ENCODE data around the gene CNTN4.
"Not testable (repeated sequence)": the region's sequence is repeated elsewhere in the genome, so short reads cannot be mapped to it uniquely, and the experiment has no call there.

The CNTN4 gene

GRCh38 chr3:2525968-2526367 lies 427.3 kb downstream of the CNTN4 start:
- no peak for DNase-seq

- DNase-seq, result no peak
These were observed 428.3 kb downstream of the CNTN4 start for GRCh38 chr3:2526926-2527325.

GRCh38 chr3:2527328-2527727 lies 428.7 kb downstream of the CNTN4 start:
- DNase-seq, result not testable (repeated sequence)

- DNase-seq, result not testable (repeated sequence)
These were observed 436.1 kb downstream of the CNTN4 start for GRCh38 chr3:2534767-2535166.

- DNase-seq, result no peak
These were observed 436.5 kb downstream of the CNTN4 start for GRCh38 chr3:2535206-2535605.

GRCh38 chr3:2536575-2536974 lies 437.9 kb downstream of the CNTN4 start:
- no peak for DNase-seq

- DNase-seq, result no peak
These were observed 441.4 kb downstream of the CNTN4 start for GRCh38 chr3:2540115-2540514.

GRCh38 chr3:2543247-2543646 lies 444.6 kb downstream of the CNTN4 start:
- DNase-seq, result no peak

- no peak for DNase-seq
These were observed 445.5 kb downstream of the CNTN4 start for GRCh38 chr3:2544212-2544611.

- DNase-seq, result no peak
These were observed 446.1 kb downstream of the CNTN4 start for GRCh38 chr3:2544718-2545117.

GRCh38 chr3:2547049-2547448 lies 448.4 kb downstream of the CNTN4 start:
- DNase-seq, result no peak

- no peak for DNase-seq
These were observed 456.0 kb downstream of the CNTN4 start for GRCh38 chr3:2554656-2555055.

GRCh38 chr3:2558796-2559195 lies 460.1 kb downstream of the CNTN4 start:
- DNase-seq, result no peak

- DNase-seq, result no peak
These were observed 468.8 kb downstream of the CNTN4 start for GRCh38 chr3:2567451-2567850.

- DNase-seq, result no peak
These were observed 469.5 kb downstream of the CNTN4 start for GRCh38 chr3:2568156-2568555.

- no peak for DNase-seq
These were observed 470.3 kb downstream of the CNTN4 start for GRCh38 chr3:2568929-2569328.

- no peak for DNase-seq
These were observed 478.9 kb downstream of the CNTN4 start for GRCh38 chr3:2577571-2577970.

- no peak for DNase-seq
These were observed 479.9 kb downstream of the CNTN4 start for GRCh38 chr3:2578560-2578959.

GRCh38 chr3:2579206-2579605 lies 480.5 kb downstream of the CNTN4 start:
- DNase-seq, result no peak

GRCh38 chr3:2583046-2583445 lies 484.4 kb downstream of the CNTN4 start:
- DNase-seq, result no peak

GRCh38 chr3:2589336-2589969 lies 490.8 kb downstream of the CNTN4 start:
- no peak for DNase-seq

GRCh38 chr3:2595486-2595885 lies 496.8 kb downstream of the CNTN4 start:
- no peak for DNase-seq

GRCh38 chr3:2597615-2598014 lies 498.9 kb downstream of the CNTN4 start:
- no peak for DNase-seq

GRCh38 chr3:2599471-2599870 lies 500.8 kb downstream of the CNTN4 start:
- DNase-seq, result no peak

GRCh38 chr3:2603692-2604289 lies 505.1 kb downstream of the CNTN4 start:
- no peak for DNase-seq
